H9 (cell line): ENCODE data around the gene SLC6A18. TPM values are rescaled to one million over a fixed set of nuclear protein-coding genes. Genes with fewer than 3 reads are reported as not detected.

Source experiments
- DNase-seq: peaks from one replicate; pipeline ENCODE4 v3.0.0-alpha.2; 2017
- H2AFZ ChIP-seq: one replicate; pipeline ENCODE4 v1.6.1; 2013; ENCODE audit warnings: mild to moderate bottlenecking, low read length, control low read depth, moderate library complexity
- H2AK5ac ChIP-seq: 2 replicates; pipeline ENCODE4 v1.6.1; 2013; ENCODE audit warnings: low read length, control low read depth, mixed read lengths; ENCODE audit not compliant: insufficient read length
- H2BK120ac ChIP-seq: one replicate; pipeline ENCODE4 v1.6.1; 2013; ENCODE audit warnings: low read depth, mild to moderate bottlenecking, low read length, control low read depth, inconsistent platforms; ENCODE audit not compliant: poor library complexity, severe bottlenecking
- H2BK12ac ChIP-seq: 2 replicates; pipeline ENCODE4 v1.6.1; 2013; ENCODE audit warnings: low read length, control low read depth, mixed read lengths, low read depth; ENCODE audit not compliant: insufficient read length
- H2BK15ac ChIP-seq: 2 replicates; pipeline ENCODE4 v1.6.1; 2013; ENCODE audit warnings: low read depth, low read length, control low read depth
- H2BK20ac ChIP-seq: one replicate; pipeline ENCODE4 v1.6.1; 2013; ENCODE audit warnings: low read depth, mild to moderate bottlenecking, low read length, control low read depth, inconsistent platforms; ENCODE audit not compliant: poor library complexity, severe bottlenecking
- H2BK5ac ChIP-seq: 2 replicates; pipeline ENCODE4 v1.6.1; 2013; ENCODE audit warnings: low read length, control low read depth, mixed read lengths; ENCODE audit not compliant: insufficient read length
- H3K14ac ChIP-seq: 2 replicates; pipeline ENCODE4 v1.6.1; 2013; ENCODE audit warnings: low read length, control low read depth; ENCODE audit not compliant: insufficient read depth
- H3K18ac ChIP-seq: 2 replicates; pipeline ENCODE4 v1.6.1; 2013; ENCODE audit warnings: low read depth, mild to moderate bottlenecking, mixed read lengths, low read length, control low read depth; ENCODE audit not compliant: insufficient read length
- H3K23ac ChIP-seq: 2 replicates; pipeline ENCODE4 v1.6.1; 2013; ENCODE audit warnings: low read length, control low read depth, mixed read lengths, low read depth; ENCODE audit not compliant: insufficient read length
- H3K23me2 ChIP-seq: 2 replicates; pipeline ENCODE4 v1.6.1; 2013; ENCODE audit warnings: low read depth, mild to moderate bottlenecking, mixed read lengths, low read length, control low read depth; ENCODE audit not compliant: insufficient read length, poor library complexity, severe bottlenecking
- H3K27ac ChIP-seq: 2 replicates; pipeline ENCODE4 v1.5.1; 2013; ENCODE audit warnings: low read length, control low read depth, mixed read lengths, low read depth; ENCODE audit not compliant: insufficient read length
- H3K27me3 ChIP-seq: 2 replicates; pipeline ENCODE4 v1.6.1; 2013; ENCODE audit warnings: low read length, control low read depth, inconsistent platforms; ENCODE audit not compliant: insufficient read depth
- H3K4ac ChIP-seq: 2 replicates; pipeline ENCODE4 v1.6.1; 2013; ENCODE audit warnings: low read depth, mild to moderate bottlenecking, control low read depth, inconsistent platforms, low read length, moderate library complexity
- H3K4me1 ChIP-seq: 2 replicates; pipeline ENCODE4 v1.6.1; 2013; ENCODE audit warnings: low read length, control low read depth, inconsistent platforms; ENCODE audit not compliant: insufficient read depth
- H3K4me2 ChIP-seq: 2 replicates; pipeline ENCODE4 v1.6.1; 2013; ENCODE audit warnings: low read length, control low read depth, mixed read lengths; ENCODE audit not compliant: insufficient read length, insufficient read depth
- H3K56ac ChIP-seq: 2 replicates; pipeline ENCODE4 v1.6.1; 2013; ENCODE audit warnings: low read depth, mild to moderate bottlenecking, mixed read lengths, low read length, control low read depth; ENCODE audit not compliant: insufficient read length
- H3K79me1 ChIP-seq: 2 replicates; pipeline ENCODE4 v1.6.1; 2013; ENCODE audit warnings: low read depth, mild to moderate bottlenecking, moderate library complexity, low read length, control low read depth, inconsistent platforms; ENCODE audit not compliant: insufficient read depth, poor library complexity, severe bottlenecking
- H3K79me2 ChIP-seq: 2 replicates; pipeline ENCODE4 v1.6.1; 2013; ENCODE audit warnings: low read length, control low read depth, inconsistent platforms; ENCODE audit not compliant: insufficient read depth
- H3K9ac ChIP-seq: 2 replicates; pipeline ENCODE4 v1.6.1; 2013; ENCODE audit warnings: low read length, control low read depth, mixed read lengths; ENCODE audit not compliant: insufficient read length; ENCODE audit errors: extremely low read depth
- H3K9me3 ChIP-seq: one replicate; pipeline ENCODE4 v1.6.1; 2013; ENCODE audit warnings: low read depth, low read length, inconsistent platforms; ENCODE audit not compliant: control insufficient read depth
- H3T11ph ChIP-seq: one replicate; pipeline ENCODE4 v1.6.1; 2013; ENCODE audit warnings: mild to moderate bottlenecking, low read length, control low read depth, inconsistent platforms
- H4K20me1 ChIP-seq: one replicate; pipeline ENCODE4 v1.6.1; 2013; ENCODE audit not compliant: control insufficient read depth, insufficient read length, insufficient read depth
- H4K5ac ChIP-seq: 2 replicates; pipeline ENCODE4 v1.6.1; 2013; ENCODE audit warnings: low read depth, mild to moderate bottlenecking, mixed read lengths, low read length, control low read depth; ENCODE audit not compliant: insufficient read length
- H4K8ac ChIP-seq: replicated peaks from 2 replicates; pipeline ENCODE4 v1.6.1; 2013; ENCODE audit warnings: low read length, control low read depth, mixed read lengths, low read depth; ENCODE audit not compliant: insufficient read length
- H4K91ac ChIP-seq: 2 replicates; pipeline ENCODE4 v1.6.1; 2013; ENCODE audit warnings: low read depth, mild to moderate bottlenecking, moderate library complexity, mixed read lengths, low read length, control low read depth; ENCODE audit not compliant: insufficient read length
- H3K27ac Mint-ChIP-seq, 3 experiments: 2 replicates in 2 of 3; 3 replicates in 1 of 3; pipeline ENCODE4 v1.8.0; 2020 to 2021; ENCODE audit warnings: mixed read lengths in 3 of 3, mild to moderate bottlenecking in 1 of 3, moderate library complexity in 1 of 3
- H3K27me3 Mint-ChIP-seq: 2 replicates; pipeline ENCODE4 v1.8.0; 2021; ENCODE audit warnings: low read depth, mild to moderate bottlenecking, moderate library complexity, mixed read lengths
- H3K36me3 Mint-ChIP-seq, 3 experiments: 2 replicates in 2 of 3; 3 replicates in 1 of 3; pipeline ENCODE4 v1.8.0; 2020 to 2021; ENCODE audit warnings: low read depth in 3 of 3, mixed read lengths in 3 of 3; ENCODE audit not compliant: insufficient read depth in 1 of 3
- H3K4me1 Mint-ChIP-seq, 2 experiments: 2 replicates each; pipeline ENCODE4 v1.8.0; 2020; ENCODE audit warnings: mixed read lengths in 2 of 2
- H3K4me3 Mint-ChIP-seq, 2 experiments: 2 replicates in 1 of 2; 3 replicates in 1 of 2; pipeline ENCODE4 v1.8.0; 2020 to 2021; ENCODE audit warnings: mild to moderate bottlenecking in 2 of 2, mixed read lengths in 2 of 2, moderate library complexity in 1 of 2
- H3K9me3 Mint-ChIP-seq, 2 experiments: 2 replicates in 1 of 2; 3 replicates in 1 of 2; pipeline ENCODE4 v1.8.0; 2020; ENCODE audit warnings: mild to moderate bottlenecking in 2 of 2, mixed read lengths in 2 of 2, moderate library complexity in 1 of 2
- CTCF ChIP-seq: fragments of 200-600 bp; sonication (generic); conservative IDR thresholded peaks from 3 replicates; pipeline ENCODE4 v1.8.0; 2021; ENCODE audit warnings: antibody characterized with exemption, mild to moderate bottlenecking
- WGBS: extraction: QIAGEN DNeasy Blood & Tissue Kit; methylation state at CpG from one replicate; pipeline ENCODE4 v1.1.7; 2013; ENCODE audit warnings: missing lambda C conversion rate, low lambda C conversion rate, mixed read lengths; ENCODE audit not compliant: insufficient read length; ENCODE audit errors: extremely low coverage; 5-methylcytosine and 5-hydroxymethylcytosine counted together
- total RNA-seq: library from RNA; stranded (reverse); gene quantifications from 2 replicates; pipeline ENCODE4 v1.2.1, GENCODE V29; 2021

The SLC6A18 gene
- total RNA-seq, 1 experiment from 2014 or later, result not detected

GRCh38 chr5:1221721-1222120 lies 3.5 kb upstream of the SLC6A18 start:
- no peak overlapping the region for H2BK20ac ChIP-seq
- no peak overlapping the region; a peak in 2 of 7 replicates for H3K27ac Mint-ChIP-seq
- no peak overlapping the region for H2BK5ac ChIP-seq
- no peak overlapping the region for H3K9ac ChIP-seq
- no peaks in the 10 kb centered on the region for H4K20me1 ChIP-seq
- no peak overlapping the region for H3K14ac ChIP-seq
- no peak overlapping the region for H3K18ac ChIP-seq
- TF ChIP-seq CTCF, result no peak
- no peak overlapping the region for H4K5ac ChIP-seq
- H3K4ac ChIP-seq, result no peak overlapping the region
- H3K23ac ChIP-seq, result no peak overlapping the region
- H3K36me3 Mint-ChIP-seq, result no peaks in the 10 kb centered on the region; a peak in 1 of 7 replicates
- H2AFZ ChIP-seq, result no peak overlapping the region
- no peak overlapping the region for H2BK12ac ChIP-seq
- no peak overlapping the region for H3K27ac ChIP-seq
- H3K9me3 Mint-ChIP-seq, result peaks cover 0 to 8% of the 10 kb centered on the region in 2 experiments; a peak in 2 of 5 replicates
- H3K4me1 ChIP-seq, result no peaks in the 10 kb centered on the region
- WGBS, result no CpG with 5 or more reads among the region's 10 CpGs
- peaks cover 3 to 6% of the 10 kb centered on the region in 2 experiments; a peak in 2 of 4 replicates for H3K4me1 Mint-ChIP-seq
- no peaks in the 10 kb centered on the region for H3K23me2 ChIP-seq
- H2BK120ac ChIP-seq, result no peak overlapping the region
- H3K4me3 Mint-ChIP-seq, result no peak overlapping the region; a peak in 1 of 5 replicates
- H3T11ph ChIP-seq, result no peak overlapping the region
- no peak overlapping the region for H2BK15ac ChIP-seq
- H3K79me1 ChIP-seq, result no peaks in the 10 kb centered on the region
- H3K56ac ChIP-seq, result no peak overlapping the region
- H3K79me2 ChIP-seq, result no peaks in the 10 kb centered on the region
- H3K4me2 ChIP-seq, result no peak overlapping the region
- no peaks in the 10 kb centered on the region for H3K9me3 ChIP-seq
- peaks cover 5% of the 10 kb centered on the region for H3K27me3 Mint-ChIP-seq
- no peaks in the 10 kb centered on the region for H3K27me3 ChIP-seq
- no peak overlapping the region for H2AK5ac ChIP-seq
- H4K91ac ChIP-seq, result no peak overlapping the region
- H4K8ac ChIP-seq, result no peak overlapping the region
- DNase-seq, result no peak
